Bronchial epithelial cell (primary cell): ENCODE data around the gene SLC23A2. TPM values are rescaled to one million over a fixed set of nuclear protein-coding genes. Genes with fewer than 3 reads are reported as not detected.
"Not testable (repeated sequence)": the region's sequence is repeated elsewhere in the genome, so short reads cannot be mapped to it uniquely, and the experiment has no call there.

ENCODE experiments used
- DNase-seq: peaks from one replicate; pipeline ENCODE4 v3.0.0-alpha.2; 2010; ENCODE audit warnings: low read depth
- FAIRE-seq: peaks from 2 replicates; lab custom pipeline; 2011; peaks lifted over from hg19 to GRCh38; lab: Jason Lieb, UNC
- H3K27me3 ChIP-seq: 2 replicates; pipeline ENCODE4 v1.5.1; 2011; ENCODE audit warnings: low read length; ENCODE audit not compliant: control insufficient read depth, insufficient read depth
- H3K36me3 ChIP-seq: 2 replicates; pipeline ENCODE4 v1.5.1; 2011; ENCODE audit warnings: low read length; ENCODE audit not compliant: control insufficient read depth, insufficient read depth
- H3K4me3 ChIP-seq: 2 replicates; pipeline ENCODE4 v1.5.1; 2011; ENCODE audit warnings: mild to moderate bottlenecking, low read depth, low read length, control low read depth
- total RNA-seq: library from RNA; depleted of rRNA; stranded (reverse); fragments of >200 nt; gene quantifications from 2 replicates; pipeline ENCODE4 v1.2.1, GENCODE V29; 2014
- TF ChIP-seq, protein P1 (sequence below): IDR thresholded peaks from 2 replicates; pipeline ENCODE4 v1.5.1; 2011; ENCODE audit warnings: mild to moderate bottlenecking, moderate library complexity, low read length, control low read depth, inconsistent platforms; ENCODE audit not compliant: insufficient read depth, severe bottlenecking

The SLC23A2 gene
- total RNA-seq, 1 donor from 2014 or later = 7.6 TPM

GRCh38 chr20:4854561-4854901 lies 146.8 kb downstream of the SLC23A2 start:
- DNase-seq (no peak), FAIRE-seq (no peak)
- Histone ChIP-seq H3K36me3 (peaks cover 9% of the 10 kb centered on the region), H3K4me3 (no peak overlapping the region), H3K27me3 (no peaks in the 10 kb centered on the region)
- TF ChIP-seq, protein P1, sequence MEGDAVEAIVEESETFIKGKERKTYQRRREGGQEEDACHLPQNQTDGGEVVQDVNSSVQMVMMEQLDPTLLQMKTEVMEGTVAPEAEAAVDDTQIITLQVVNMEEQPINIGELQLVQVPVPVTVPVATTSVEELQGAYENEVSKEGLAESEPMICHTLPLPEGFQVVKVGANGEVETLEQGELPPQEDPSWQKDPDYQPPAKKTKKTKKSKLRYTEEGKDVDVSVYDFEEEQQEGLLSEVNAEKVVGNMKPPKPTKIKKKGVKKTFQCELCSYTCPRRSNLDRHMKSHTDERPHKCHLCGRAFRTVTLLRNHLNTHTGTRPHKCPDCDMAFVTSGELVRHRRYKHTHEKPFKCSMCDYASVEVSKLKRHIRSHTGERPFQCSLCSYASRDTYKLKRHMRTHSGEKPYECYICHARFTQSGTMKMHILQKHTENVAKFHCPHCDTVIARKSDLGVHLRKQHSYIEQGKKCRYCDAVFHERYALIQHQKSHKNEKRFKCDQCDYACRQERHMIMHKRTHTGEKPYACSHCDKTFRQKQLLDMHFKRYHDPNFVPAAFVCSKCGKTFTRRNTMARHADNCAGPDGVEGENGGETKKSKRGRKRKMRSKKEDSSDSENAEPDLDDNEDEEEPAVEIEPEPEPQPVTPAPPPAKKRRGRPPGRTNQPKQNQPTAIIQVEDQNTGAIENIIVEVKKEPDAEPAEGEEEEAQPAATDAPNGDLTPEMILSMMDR = no peak

DNA sequence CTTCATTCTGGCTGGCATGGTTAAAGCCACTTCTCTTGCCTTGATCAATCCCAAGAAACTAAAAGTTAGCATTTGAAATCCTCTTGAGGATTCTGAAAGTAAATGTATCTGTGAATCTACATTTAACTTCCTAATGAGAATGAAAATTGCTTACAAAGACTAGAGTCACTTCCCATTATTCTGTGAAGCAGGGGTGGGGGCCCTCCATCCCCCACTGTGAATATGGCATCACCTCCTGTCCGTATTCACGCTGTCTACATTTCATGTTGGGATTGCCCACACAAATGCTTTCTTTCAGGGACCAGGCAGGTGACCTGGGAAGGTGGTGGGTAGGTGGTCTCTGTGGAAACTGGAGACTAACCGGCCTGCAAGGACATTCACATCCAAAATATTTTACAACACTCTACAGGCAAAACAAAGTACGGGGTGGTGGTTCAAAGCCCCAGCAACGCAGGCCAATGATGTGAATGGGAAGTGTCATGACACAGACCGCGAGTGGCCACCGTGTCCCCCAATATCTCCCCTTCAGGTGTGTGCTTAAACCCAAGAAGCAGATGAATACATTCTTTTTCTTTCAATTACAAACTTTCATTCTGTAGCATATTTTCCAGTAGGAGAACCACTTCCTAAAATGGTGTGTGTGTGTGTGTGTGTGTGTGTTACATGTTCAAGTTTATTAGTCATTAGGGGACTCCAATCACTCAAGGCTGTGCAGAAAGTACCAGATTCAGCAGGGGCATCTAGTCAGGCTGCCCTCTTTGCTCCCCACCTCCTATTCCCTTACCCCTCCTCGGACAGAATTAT lies 147.4 kb downstream of the SLC23A2 start:
- FAIRE-seq (no peak), DNase-seq (no peak)
- Histone ChIP-seq H3K27me3 (no peaks in the 10 kb centered on the region), H3K4me3 (no peak overlapping the region), H3K36me3 (peaks cover 8% of the 10 kb centered on the region)
- TF ChIP-seq, protein P1 = no peak

DNA sequence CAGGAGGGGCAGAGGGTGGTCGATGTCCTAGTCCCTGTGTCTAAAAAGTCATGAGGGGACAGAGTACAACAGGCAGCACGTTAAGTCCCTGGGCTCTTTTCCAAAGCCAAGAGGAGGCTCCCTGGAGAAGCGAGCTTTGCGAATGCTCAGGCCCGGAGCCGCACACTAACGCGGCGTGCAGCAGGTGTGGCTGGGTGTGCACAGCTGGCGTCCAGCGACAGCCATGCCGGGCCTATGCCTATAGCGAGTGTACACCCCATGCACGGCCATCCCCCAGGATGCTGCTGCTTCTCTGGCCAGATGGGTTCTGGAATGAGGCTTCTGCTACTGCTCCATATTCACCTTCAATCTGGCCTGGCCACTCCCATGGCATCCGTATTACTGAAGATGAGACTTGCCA lies 148.3 kb downstream of the SLC23A2 start:
- no peak for FAIRE-seq
- TF ChIP-seq, protein P1 = no peak
- Histone ChIP-seq H3K4me3 (no peak overlapping the region), H3K27me3 (no peaks in the 10 kb centered on the region), H3K36me3 (peaks cover 2% of the 10 kb centered on the region)
- no peak for DNase-seq

DNA sequence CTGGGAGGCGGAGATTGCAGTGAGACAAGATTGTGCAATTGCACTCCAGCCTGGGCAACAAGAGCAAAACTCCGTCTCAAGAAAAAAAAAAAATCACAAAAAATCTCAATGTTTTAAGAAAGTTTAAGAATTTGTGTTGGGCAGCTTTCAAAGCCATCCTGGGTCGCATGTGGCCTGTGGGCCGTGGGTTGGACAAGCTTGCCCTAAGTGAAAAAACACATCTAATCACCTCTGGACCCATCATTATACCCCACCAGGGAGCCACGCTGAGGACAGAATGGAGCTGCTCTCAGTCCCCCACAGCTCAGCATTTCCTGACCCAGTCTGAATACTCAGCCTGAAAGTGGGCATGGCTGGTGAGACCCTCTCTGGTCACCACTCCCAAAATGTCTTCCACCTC lies 150.3 kb downstream of the SLC23A2 start:
- DNase-seq (no peak), FAIRE-seq (no peak)
- H3K36me3 ChIP-seq = no peaks in the 10 kb centered on the region
- H3K4me3 ChIP-seq = no peak overlapping the region
- no peaks in the 10 kb centered on the region for H3K27me3 ChIP-seq
- TF ChIP-seq, protein P1 = no peak

DNA sequence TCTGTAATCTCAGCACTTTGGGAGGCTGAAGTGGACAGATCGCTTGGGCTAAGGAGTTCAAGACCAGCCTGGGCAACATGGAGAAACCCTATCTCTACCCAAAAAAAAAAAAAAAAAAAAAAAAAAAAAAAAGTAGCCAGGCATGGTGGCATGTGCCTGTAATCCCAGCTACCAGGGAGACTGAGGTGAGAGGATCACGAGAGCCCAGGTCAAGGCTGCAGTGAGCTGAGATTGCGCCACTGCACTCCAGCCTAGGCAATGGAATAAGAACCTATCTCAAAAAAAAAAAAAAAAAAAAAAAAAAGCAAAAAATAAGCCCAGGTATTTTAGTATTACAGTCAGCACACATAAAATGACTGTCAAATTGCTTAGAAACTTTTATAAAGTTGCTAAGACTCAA lies 152.5 kb downstream of the SLC23A2 start:
- H3K4me3 ChIP-seq, FAIRE-seq, H3K36me3 ChIP-seq, DNase-seq, H3K27me3 ChIP-seq: not testable (repeated sequence)

DNA sequence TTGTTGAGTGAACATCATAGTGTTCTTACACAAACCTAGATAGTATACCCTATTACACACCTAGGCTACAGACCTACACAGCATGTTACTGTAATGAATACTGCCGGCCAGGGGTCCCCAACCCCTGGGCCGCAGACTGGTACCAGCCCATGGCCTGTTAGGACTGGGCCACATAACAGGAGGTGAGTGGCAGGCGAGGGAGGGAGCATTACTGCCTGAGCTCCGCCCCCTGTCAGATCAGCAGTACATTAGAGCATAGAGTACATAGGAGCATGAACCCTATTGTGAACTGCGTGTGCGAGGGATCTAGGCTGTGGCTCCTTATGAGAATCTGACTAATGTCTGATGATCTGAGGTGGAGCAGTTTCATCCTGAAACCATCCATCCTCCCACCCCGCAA lies 153.3 kb downstream of the SLC23A2 start:
- no peak overlapping the region for H3K4me3 ChIP-seq
- TF ChIP-seq, protein P1 = no peak
- H3K36me3 ChIP-seq = no peaks in the 10 kb centered on the region
- no peaks in the 10 kb centered on the region for H3K27me3 ChIP-seq
- FAIRE-seq = no peak
- DNase-seq = no peak
